ENCODE data around the gene TMEM130. TPM values are rescaled to one million over a fixed set of nuclear protein-coding genes. Genes with fewer than 3 reads are reported as not detected.
"Not testable (repeated sequence)": the region's sequence is repeated elsewhere in the genome, so short reads cannot be mapped to it uniquely, and the experiment has no call there.

TMEM130 gene
- total RNA-seq, 1 experiment from 2014 or later: not detected

GRCh38 chr7:98877692-98878364 lies 8.0 kb upstream of the TMEM130 start:
- no peak for DNase-seq (ENCODE audit: extremely low read depth, low read depth)

GRCh38 chr7:98877146-98877545 lies 7.3 kb upstream of the TMEM130 start:
- DNase-seq (ENCODE audit: extremely low read depth, low read depth): no peak

GRCh38 chr7:98875501-98875900 lies 5.7 kb upstream of the TMEM130 start:
- DNase-seq (ENCODE audit: extremely low read depth, low read depth): no peak

GRCh38 chr7:98874942-98875341 lies 5.1 kb upstream of the TMEM130 start:
- DNase-seq (ENCODE audit: extremely low read depth, low read depth): no peak

GRCh38 chr7:98873610-98874009 lies 3.8 kb upstream of the TMEM130 start:
- not testable (repeated sequence) for DNase-seq (ENCODE audit: extremely low read depth, low read depth)

GRCh38 chr7:98872328-98872924 lies 2.6 kb upstream of the TMEM130 start:
- DNase-seq (ENCODE audit: extremely low read depth, low read depth): peak; percentile 28

GRCh38 chr7:98870807-98871491 lies 1.1 kb upstream of the TMEM130 start:
- no peak for DNase-seq (ENCODE audit: extremely low read depth, low read depth)

GRCh38 chr7:98870121-98870651 lies 372 bp upstream of the TMEM130 start:
- DNase-seq (ENCODE audit: extremely low read depth, low read depth): peak; percentile 54

- no peak for DNase-seq (ENCODE audit: extremely low read depth, low read depth)
Measured at GRCh38 chr7:98869027-98869596, 702 bp downstream of the TMEM130 start.

GRCh38 chr7:98868450-98868849 lies 1.4 kb downstream of the TMEM130 start:
- no peak for DNase-seq (ENCODE audit: extremely low read depth, low read depth)

GRCh38 chr7:98866765-98867164 lies 3.0 kb downstream of the TMEM130 start:
- DNase-seq (ENCODE audit: extremely low read depth, low read depth): no peak

- DNase-seq (ENCODE audit: extremely low read depth, low read depth): no peak
Measured at GRCh38 chr7:98866351-98866750, 3.5 kb downstream of the TMEM130 start.

GRCh38 chr7:98864731-98865453 lies 4.9 kb downstream of the TMEM130 start:
- DNase-seq (ENCODE audit: extremely low read depth, low read depth): no peak

GRCh38 chr7:98863601-98864000 lies 6.2 kb downstream of the TMEM130 start:
- DNase-seq (ENCODE audit: extremely low read depth, low read depth): no peak

- DNase-seq (ENCODE audit: extremely low read depth, low read depth): no peak
Measured at GRCh38 chr7:98862716-98863420, 6.9 kb downstream of the TMEM130 start.

GRCh38 chr7:98862203-98862602 lies 7.6 kb downstream of the TMEM130 start:
- DNase-seq (ENCODE audit: extremely low read depth, low read depth): no peak

GRCh38 chr7:98860071-98860470 lies 9.7 kb downstream of the TMEM130 start:
- no peak for DNase-seq (ENCODE audit: extremely low read depth, low read depth)

GRCh38 chr7:98855610-98856422 lies 14.0 kb downstream of the TMEM130 start:
- no peak for DNase-seq (ENCODE audit: extremely low read depth, low read depth)

- DNase-seq (ENCODE audit: extremely low read depth, low read depth): no peak
Measured at GRCh38 chr7:98852826-98853225, 17.0 kb downstream of the TMEM130 start.

Data from NCI-H460 (cell line).